ENCODE results near the gene RRM2.

DNA sequence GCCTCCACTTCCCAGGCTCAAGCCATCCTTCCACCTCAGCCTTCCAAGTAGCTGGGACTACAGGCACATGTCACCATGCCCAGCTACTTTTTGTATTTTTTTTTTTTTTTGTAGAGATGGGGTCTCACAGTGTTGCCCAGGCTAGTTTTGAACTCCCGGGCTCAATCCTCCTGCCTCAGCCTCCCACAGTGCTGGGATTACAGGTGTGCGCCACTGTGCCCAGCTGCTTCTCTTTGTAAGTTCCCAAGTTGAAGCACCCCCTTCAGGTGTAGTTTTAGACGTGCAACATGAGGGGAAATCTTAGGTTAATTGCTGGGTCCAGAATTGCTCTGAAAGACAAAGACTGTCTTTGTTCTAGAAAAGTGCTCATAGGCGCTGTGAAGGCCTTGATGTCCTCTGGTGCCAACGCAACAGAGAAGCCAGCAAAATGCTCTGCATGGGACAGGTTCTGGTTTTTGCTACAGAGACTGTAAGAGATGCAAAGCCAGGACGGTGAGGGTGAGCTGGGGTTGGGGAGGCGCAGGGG, 46.6 kb downstream of the RRM2 start:
- no peak for TF ChIP-seq GATA3 (IDR thresholded peaks at IDR 0.05; ENCODE audit: low read depth, low read length)
- TF ChIP-seq GATA2 (IDR thresholded peaks at IDR 0.05; ENCODE audit: low read depth, low read length), result no peak
